ENCODE measurements around the gene TEKTIP1.

- TF ChIP-seq CTCF (IDR thresholded peaks at IDR 0.05; ENCODE audit: poor library complexity) (no peak), EZH2 (IDR thresholded peaks at IDR 0.05; ENCODE audit: borderline replicate concordance) (no peak)
These were observed 4.4 kb upstream of the TEKTIP1 start for GRCh38 chr19:3534375-3535234.
